ENCODE results near the gene COMT. TPM values are rescaled to one million over a fixed set of nuclear protein-coding genes. Genes with fewer than 3 reads are reported as not detected.

COMT gene
- total RNA-seq, 4 donors from 2014 or later: 166 to 214 (median 180) TPM

DNA sequence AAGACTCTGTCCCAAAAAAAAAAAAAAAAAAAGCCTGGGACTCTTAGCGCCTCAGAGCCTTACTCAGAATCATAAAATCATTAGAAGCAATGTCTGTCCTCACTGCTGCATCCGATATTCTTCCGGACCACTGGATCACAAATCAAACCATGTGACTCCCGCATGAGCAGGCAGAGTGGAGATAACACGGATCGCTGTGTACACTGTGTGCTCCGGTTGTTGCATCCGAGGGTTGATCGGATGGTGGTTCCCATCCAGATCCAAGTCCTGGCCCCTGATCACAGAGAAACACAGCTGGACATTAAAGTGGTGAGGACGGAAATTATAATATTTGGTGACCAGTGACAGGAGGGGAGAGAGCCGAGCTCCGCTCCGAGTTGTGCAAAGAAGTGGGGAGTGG is 9.8 kb downstream of the COMT start:
- DNase-seq (ENCODE audit: low spot score): no peak
- TF ChIP-seq, protein P1, sequence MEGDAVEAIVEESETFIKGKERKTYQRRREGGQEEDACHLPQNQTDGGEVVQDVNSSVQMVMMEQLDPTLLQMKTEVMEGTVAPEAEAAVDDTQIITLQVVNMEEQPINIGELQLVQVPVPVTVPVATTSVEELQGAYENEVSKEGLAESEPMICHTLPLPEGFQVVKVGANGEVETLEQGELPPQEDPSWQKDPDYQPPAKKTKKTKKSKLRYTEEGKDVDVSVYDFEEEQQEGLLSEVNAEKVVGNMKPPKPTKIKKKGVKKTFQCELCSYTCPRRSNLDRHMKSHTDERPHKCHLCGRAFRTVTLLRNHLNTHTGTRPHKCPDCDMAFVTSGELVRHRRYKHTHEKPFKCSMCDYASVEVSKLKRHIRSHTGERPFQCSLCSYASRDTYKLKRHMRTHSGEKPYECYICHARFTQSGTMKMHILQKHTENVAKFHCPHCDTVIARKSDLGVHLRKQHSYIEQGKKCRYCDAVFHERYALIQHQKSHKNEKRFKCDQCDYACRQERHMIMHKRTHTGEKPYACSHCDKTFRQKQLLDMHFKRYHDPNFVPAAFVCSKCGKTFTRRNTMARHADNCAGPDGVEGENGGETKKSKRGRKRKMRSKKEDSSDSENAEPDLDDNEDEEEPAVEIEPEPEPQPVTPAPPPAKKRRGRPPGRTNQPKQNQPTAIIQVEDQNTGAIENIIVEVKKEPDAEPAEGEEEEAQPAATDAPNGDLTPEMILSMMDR (IDR thresholded peaks at IDR 0.05): no peak
- ATAC-seq (ENCODE audit: low FRiP score): no peak

DNA sequence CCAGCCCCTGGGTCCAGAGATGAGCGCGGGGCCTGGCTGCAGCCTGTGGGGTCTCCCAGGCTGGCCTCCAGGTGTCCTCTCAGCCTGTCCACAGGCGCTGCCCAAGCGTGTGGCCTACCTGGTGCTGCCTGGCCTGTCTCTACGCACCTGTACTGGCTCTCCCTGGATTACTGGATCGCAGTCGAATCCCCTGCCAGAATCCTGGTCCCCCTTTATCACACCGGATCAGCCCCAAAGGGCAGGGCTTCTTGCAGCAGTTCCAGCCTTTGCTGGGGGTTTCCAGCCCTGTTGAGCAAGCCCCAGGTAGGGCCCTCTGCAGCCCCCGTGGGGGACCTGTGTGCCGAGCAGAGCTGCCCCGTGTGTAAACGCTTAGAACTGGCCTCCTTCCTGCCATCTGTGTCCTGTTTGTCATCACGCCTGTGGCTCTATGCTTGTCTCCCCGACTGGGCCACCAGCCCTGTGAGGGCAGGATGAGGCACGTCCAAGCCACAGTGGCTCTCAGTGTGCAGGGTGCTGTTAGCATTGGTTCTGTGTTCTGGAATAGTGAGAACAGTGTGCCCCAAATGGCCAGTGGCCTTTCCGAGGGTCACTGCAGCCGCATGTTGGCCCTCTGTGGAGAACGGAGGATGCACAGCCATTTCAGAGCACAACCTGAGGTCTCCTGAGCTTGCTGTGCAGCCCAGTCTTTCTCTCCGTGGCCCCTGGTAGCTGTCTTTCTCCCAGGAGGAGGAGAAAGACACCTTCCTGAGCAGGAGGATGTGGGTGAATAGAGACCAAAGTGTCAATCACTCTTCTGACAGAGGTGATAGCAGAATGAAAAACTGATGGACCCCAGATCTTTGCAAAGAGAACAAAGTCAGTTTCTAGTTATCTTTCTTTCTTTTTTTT is 13.9 kb downstream of the COMT start:
- DNase-seq (ENCODE audit: low spot score): no peak

DNA sequence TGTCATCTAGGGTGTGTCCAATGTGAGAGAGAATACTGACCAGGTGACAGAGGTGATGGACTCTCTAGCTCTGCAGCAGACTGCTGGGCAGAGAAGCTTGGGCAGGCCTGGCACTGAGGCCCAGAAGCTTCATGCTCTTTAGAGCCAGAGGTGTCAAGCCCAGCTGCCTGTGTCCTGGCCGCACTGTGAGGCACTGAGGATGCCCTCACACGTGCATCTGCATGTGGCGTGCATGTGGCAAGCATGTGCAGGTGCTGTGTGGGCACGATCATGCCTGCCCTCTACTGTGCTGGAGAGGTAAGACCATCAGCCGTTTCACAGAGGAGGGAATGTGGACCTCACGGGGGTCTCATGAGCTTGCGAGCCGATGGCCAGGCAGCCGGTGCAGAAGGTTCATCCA is 15.9 kb downstream of the COMT start:
- TF ChIP-seq, protein P1 (IDR thresholded peaks at IDR 0.05): no peak
- ATAC-seq (ENCODE audit: low FRiP score) (no peak), DNase-seq (ENCODE audit: low spot score) (no peak)

More for the DNA sequence above, 13.9 kb downstream of the COMT start:
- no peak for ATAC-seq (ENCODE audit: low FRiP score)
- TF ChIP-seq, protein P1 (IDR thresholded peaks at IDR 0.05): no peak

DNA sequence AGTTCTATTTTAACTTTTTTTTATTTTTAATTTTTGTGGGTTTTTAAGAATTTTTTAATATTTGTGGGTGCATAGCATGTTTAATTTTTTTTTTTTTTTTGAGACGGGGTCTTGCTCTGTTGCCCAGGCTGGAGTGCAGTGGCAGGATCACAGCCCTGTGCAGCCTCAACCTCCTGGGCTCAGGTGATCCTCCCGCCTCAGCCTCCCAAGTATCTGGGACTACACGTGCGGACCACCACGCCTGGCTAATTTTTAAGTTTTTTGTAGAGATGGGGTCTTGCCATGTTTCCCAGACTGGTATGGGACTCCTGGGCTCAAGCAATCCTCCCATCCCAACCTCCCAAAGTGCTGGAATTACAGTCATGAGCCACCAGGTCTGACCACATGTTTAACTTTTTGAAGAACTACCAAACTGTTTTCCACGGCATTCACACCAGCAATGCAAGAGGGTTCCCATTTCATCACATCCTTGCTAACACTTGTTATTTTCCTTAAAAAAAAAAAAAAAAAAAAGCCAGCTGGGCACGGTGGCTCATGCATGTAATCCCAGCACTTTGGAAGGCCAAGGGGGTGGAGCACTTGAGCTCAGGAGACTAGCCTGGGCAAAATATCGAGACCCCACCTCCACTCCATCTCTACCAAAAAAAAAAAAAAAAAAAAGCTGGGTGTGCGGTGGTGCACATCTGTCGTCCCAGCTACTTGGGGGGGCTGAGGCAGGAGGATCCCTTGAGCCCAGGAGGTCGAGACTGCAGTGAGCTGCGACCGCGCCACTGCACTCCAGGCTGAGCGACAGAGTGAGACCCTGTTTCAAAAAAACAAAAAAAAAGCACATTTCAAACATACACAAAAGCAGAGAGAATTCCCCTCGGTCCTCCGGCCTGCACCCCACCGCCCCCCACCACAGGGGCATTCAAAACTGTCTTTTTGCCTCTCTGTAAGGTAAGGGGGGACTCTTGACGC is 16.8 kb downstream of the COMT start:
- TF ChIP-seq, protein P1 (IDR thresholded peaks at IDR 0.05): no peak
- no peak for ATAC-seq (ENCODE audit: low FRiP score)
- DNase-seq (ENCODE audit: low spot score): no peak

DNA sequence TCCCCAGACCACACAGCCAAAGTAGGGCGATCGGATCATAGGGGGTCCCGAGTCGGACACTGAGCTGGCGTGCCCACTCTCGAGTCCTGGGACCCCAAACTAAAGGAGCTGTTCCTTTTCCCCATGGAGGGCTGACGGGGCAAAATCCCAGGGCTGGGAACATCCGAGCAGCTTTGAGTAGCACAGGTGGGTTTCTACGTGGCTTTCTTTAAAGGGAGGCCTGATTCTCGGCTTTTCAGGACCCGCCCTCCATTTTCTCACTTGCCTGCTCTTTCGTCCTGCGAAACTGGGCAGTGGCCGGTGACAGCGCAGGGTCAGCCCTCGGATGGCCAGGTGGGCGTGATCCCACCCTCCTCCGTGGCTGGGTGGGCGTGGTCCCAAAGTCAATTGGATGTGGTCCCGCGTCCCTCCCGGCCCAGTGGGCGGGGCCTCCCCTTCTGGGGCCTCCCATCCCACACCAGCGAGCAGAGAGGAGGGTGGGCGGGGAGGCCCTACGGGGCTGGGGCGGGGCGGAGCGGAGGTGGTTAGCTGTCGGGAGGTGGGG is 17.5 kb downstream of the COMT start:
- peak; percentile 78 for DNase-seq (ENCODE audit: low spot score)
- ATAC-seq (ENCODE audit: low FRiP score): peak; percentile 82
- TF ChIP-seq, protein P1 (IDR thresholded peaks at IDR 0.05): no peak

DNA sequence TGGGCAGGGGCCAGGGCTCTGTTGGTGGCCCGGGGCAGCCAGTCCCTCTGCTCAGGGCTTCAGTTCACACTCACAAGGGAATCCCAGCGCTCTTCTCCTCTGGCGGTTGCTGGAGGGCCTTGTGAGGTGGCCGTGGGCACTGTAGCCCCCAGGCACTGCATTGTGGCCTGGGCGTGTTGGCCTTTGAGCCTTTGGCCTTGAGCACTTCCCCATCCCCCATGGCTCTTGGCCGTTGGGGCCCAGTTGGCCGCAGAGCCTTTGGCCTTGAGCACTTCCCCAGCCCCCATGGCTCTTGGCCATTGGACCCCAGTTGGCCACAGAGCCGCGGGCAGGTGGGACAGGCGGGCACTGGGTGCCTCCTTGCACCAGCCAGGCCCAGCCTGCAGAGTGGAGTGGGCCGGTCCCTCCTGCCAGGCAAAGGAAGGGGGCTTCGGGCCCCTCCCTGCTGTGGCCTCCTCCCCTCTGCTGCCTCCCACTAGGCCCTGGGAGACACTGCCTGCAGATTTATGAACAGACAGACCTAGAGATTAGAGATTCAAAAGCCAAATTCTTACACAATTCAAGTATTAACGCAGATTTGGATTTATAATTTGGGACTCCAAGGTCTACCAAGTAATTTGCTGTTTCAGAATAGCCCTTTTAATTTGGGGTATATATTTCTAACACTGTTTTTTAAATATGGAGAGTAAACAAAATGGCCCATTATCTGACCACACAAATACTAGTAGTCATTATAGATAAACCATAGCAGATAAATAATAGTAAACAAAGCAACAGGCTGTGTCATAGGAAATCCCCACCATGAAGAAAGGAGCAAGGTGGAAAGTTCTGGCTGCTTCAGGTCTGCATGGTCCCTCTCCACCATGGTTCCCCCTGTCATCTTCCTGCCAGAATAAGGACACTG is 18.3 kb downstream of the COMT start:
- TF ChIP-seq, protein P1 (IDR thresholded peaks at IDR 0.05): no peak
- peak; percentile 29 for ATAC-seq (ENCODE audit: low FRiP score)
- DNase-seq (ENCODE audit: low spot score): no peak
